ENCODE results near the gene TMPRSS12. TPM values are rescaled to one million over a fixed set of nuclear protein-coding genes. Genes with fewer than 3 reads are reported as not detected.

The TMPRSS12 gene
- total and polyA plus RNA-seq, 2 of the 13 experiments (the other 11 are each of a cell fraction or from before 2014, with no cell fraction given), result not detected

DNA sequence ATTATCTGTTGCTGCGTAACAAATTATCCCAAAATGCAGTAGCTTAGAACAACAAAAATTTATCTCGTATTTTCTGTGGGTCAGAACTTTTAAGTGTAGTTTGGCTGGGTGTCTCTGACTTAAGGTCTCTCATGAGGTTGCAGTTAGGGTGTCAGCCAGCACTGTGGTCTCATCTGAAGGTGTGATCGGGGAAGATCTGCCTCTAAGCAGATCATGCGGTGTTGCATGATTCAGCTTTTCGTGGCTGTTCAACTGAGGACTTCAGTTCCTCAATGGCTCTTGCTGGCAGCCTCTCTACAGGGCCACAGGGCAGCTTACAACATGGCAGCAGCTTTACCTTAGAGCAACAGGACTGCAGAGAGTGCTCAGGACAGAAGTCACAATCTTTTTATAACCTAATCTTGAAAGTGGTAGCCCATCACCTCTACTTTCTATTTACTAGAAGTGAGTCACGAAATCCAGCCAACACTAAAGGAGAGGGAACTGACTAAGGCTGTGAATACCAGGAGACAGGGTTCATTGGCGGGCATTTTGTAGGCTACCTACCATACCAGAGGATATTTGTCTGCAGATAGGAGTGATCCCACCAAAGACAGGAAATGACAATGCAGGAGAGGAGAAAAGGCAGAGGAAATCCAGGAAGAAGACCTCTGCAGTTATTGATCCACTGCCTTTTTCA lies 1.8 kb upstream of the TMPRSS12 start:
- DNase-seq (ENCODE audit: low spot score), result no peak
- 57% methylated on average over 7 of the region's 7 CpGs for WGBS (ENCODE audit: low lambda C conversion rate)
- no TSS peak for BruUV-seq (replicated peaks)
- Histone ChIP-seq H3K36me3 (replicated peaks in 1 of 2; ENCODE audit: control insufficient read depth in 1 of 2, insufficient read depth in 2 of 2, low read length in 2 of 2) (no peaks in the 10 kb centered on the region), H4K20me1 (ENCODE audit: insufficient read depth, low read length) (no peaks in the 10 kb centered on the region), H3K27me3 (ENCODE audit: control insufficient read depth in 1 of 2, insufficient read depth in 2 of 2, low read length in 2 of 2) (no peaks in the 10 kb centered on the region), H3K4me3 (replicated peaks in 1 of 3; ENCODE audit: insufficient read depth in 1 of 3, low read depth in 2 of 3, low read length in 3 of 3) (no peak overlapping the region), H3K79me2 (ENCODE audit: insufficient read depth, low read length) (no peaks in the 10 kb centered on the region), H3K27ac (ENCODE audit: extremely low read length, insufficient read depth, low read length) (no peak overlapping the region), H3K9ac (ENCODE audit: insufficient read depth, low read depth, low read length) (no peak overlapping the region), H3K9me3 (ENCODE audit: low read length) (no peaks in the 10 kb centered on the region), H3K4me2 (ENCODE audit: low read depth, low read length) (no peak overlapping the region), H3K4me1 (ENCODE audit: insufficient read depth, low read length) (no peaks in the 10 kb centered on the region), H2AFZ (ENCODE audit: low read length) (no peak overlapping the region)
- POLR2A ChIA-PET, result no interaction called here
- CTCF ChIA-PET (ENCODE audit: low intra/inter-chr PET ratio, low total read pairs), result no interaction called here
- no peak for ATAC-seq
- FAIRE-seq, result no peak
- intact Hi-C loops (cut with micrococcal nuclease; ENCODE audit: unreplicated experiment), result no loop called here
- TF ChIP-seq ZSCAN12 (CRISPR knock-in tag; IDR thresholded peaks at IDR 0.05) (no peak), KDM2A (CRISPR knock-in tag; IDR thresholded peaks at IDR 0.05; ENCODE audit: borderline replicate concordance, low read depth) (no peak), CREB1 (IDR thresholded peaks at IDR 0.05) (no peak), CREB1 (CRISPR knock-in tag; IDR thresholded peaks at IDR 0.05) (no peak), ZNF547 (CRISPR knock-in tag; IDR thresholded peaks at IDR 0.05) (no peak), TEAD2 (CRISPR knock-in tag; IDR thresholded peaks at IDR 0.05) (no peak)
- TF ChIP-seq, protein P1, sequence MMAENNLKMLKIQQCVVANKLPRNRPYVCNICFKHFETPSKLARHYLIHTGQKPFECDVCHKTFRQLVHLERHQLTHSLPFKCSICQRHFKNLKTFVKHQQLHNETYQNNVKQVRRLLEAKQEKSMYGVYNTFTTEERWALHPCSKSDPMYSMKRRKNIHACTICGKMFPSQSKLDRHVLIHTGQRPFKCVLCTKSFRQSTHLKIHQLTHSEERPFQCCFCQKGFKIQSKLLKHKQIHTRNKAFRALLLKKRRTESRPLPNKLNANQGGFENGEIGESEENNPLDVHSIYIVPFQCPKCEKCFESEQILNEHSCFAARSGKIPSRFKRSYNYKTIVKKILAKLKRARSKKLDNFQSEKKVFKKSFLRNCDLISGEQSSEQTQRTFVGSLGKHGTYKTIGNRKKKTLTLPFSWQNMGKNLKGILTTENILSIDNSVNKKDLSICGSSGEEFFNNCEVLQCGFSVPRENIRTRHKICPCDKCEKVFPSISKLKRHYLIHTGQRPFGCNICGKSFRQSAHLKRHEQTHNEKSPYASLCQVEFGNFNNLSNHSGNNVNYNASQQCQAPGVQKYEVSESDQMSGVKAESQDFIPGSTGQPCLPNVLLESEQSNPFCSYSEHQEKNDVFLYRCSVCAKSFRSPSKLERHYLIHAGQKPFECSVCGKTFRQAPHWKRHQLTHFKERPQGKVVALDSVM (CRISPR knock-in tag; IDR thresholded peaks at IDR 0.05), result no peak
- TF ChIP-seq, protein P2, sequence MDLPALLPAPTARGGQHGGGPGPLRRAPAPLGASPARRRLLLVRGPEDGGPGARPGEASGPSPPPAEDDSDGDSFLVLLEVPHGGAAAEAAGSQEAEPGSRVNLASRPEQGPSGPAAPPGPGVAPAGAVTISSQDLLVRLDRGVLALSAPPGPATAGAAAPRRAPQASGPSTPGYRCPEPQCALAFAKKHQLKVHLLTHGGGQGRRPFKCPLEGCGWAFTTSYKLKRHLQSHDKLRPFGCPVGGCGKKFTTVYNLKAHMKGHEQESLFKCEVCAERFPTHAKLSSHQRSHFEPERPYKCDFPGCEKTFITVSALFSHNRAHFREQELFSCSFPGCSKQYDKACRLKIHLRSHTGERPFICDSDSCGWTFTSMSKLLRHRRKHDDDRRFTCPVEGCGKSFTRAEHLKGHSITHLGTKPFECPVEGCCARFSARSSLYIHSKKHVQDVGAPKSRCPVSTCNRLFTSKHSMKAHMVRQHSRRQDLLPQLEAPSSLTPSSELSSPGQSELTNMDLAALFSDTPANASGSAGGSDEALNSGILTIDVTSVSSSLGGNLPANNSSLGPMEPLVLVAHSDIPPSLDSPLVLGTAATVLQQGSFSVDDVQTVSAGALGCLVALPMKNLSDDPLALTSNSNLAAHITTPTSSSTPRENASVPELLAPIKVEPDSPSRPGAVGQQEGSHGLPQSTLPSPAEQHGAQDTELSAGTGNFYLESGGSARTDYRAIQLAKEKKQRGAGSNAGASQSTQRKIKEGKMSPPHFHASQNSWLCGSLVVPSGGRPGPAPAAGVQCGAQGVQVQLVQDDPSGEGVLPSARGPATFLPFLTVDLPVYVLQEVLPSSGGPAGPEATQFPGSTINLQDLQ (CRISPR knock-in tag; IDR thresholded peaks at IDR 0.05), result no peak
- TF ChIP-seq, protein P3, sequence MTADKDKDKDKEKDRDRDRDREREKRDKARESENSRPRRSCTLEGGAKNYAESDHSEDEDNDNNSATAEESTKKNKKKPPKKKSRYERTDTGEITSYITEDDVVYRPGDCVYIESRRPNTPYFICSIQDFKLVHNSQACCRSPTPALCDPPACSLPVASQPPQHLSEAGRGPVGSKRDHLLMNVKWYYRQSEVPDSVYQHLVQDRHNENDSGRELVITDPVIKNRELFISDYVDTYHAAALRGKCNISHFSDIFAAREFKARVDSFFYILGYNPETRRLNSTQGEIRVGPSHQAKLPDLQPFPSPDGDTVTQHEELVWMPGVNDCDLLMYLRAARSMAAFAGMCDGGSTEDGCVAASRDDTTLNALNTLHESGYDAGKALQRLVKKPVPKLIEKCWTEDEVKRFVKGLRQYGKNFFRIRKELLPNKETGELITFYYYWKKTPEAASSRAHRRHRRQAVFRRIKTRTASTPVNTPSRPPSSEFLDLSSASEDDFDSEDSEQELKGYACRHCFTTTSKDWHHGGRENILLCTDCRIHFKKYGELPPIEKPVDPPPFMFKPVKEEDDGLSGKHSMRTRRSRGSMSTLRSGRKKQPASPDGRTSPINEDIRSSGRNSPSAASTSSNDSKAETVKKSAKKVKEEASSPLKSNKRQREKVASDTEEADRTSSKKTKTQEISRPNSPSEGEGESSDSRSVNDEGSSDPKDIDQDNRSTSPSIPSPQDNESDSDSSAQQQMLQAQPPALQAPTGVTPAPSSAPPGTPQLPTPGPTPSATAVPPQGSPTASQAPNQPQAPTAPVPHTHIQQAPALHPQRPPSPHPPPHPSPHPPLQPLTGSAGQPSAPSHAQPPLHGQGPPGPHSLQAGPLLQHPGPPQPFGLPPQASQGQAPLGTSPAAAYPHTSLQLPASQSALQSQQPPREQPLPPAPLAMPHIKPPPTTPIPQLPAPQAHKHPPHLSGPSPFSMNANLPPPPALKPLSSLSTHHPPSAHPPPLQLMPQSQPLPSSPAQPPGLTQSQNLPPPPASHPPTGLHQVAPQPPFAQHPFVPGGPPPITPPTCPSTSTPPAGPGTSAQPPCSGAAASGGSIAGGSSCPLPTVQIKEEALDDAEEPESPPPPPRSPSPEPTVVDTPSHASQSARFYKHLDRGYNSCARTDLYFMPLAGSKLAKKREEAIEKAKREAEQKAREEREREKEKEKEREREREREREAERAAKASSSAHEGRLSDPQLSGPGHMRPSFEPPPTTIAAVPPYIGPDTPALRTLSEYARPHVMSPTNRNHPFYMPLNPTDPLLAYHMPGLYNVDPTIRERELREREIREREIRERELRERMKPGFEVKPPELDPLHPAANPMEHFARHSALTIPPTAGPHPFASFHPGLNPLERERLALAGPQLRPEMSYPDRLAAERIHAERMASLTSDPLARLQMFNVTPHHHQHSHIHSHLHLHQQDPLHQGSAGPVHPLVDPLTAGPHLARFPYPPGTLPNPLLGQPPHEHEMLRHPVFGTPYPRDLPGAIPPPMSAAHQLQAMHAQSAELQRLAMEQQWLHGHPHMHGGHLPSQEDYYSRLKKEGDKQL (CRISPR knock-in tag; IDR thresholded peaks at IDR 0.05; ENCODE audit: low read depth), result no peak
- in situ Hi-C loops (cut with HindIII; ENCODE audit: extremely low pct_ligation_motif_present, low pct_unique_long_range_greater_than_20kb), result no loop called here
